HG03066 (cell line): ENCODE data around the gene MARCHF2.

Experiments
- ATAC-seq: cut with Tn5 transposase; IDR thresholded peaks from one replicate; pipeline ENCODE4 v1.9.1; 2021; ENCODE audit warnings: low read depth; ENCODE audit not compliant: unreplicated experiment

The MARCHF2 gene

DNA sequence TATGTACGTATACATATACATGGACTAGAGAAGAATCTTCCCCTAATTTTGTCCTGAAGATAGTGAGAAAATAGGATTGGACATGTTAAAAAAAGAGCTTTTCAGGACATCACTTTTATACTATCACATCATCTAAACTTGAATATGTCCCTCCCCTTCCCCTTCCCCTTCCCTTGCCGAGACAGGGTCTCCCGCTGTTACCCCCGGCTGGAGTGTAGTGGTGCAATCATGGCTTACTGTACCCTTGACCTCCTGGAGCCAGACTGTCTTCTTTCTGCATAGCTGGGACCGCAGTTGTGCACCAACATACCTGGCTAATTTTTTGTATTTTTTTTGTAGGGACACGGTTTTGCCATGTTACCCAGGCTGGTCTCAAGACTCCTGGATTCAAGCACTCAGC lies 38.3 kb downstream of the MARCHF2 start:
- ATAC-seq: no peak

- no peak for ATAC-seq
Measured at GRCh38 chr19:8451885-8452284, 38.8 kb downstream of the MARCHF2 start.

- no peak for ATAC-seq
Measured at GRCh38 chr19:8452446-8453123, 39.5 kb downstream of the MARCHF2 start.

GRCh38 chr19:8453616-8454015 lies 40.5 kb downstream of the MARCHF2 start:
- no peak for ATAC-seq

DNA sequence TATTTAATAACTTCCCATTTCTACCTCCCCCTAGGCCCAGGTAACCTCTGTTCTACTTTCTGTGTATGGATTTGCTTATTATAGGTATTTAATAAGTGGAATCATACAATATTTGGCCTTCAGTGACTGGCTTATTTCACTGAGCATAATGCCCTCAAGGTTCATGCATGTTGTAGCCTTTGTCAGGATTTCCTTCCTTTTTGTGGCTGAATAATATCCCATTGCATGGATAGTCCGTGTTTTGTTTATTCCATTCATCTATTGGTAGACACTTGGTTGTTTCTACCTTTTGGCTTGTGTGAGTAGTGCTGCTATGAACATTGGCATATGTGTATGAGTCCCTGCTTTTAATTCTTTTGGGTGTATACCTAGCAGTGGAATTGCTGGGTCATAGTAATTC lies 41.1 kb downstream of the MARCHF2 start:
- ATAC-seq: no peak

DNA sequence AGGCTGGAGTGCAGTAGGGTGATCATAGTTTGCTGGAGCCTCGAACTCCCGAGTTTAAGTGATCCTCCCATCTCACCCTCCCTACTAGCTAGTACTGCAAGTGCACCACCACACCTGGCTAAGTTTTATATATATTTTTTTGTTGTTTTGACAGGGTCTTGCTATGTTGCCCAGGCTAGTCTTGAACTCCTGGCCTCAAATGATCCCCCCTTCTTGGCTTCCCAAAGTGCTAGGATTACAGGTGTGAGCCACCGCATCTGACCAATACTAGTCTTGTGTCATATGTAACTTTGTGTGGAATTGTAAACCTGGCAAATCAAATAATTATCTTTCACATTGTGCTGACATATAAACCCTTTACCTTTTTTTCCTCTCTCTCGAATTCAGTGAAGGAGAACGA lies 41.9 kb downstream of the MARCHF2 start:
- ATAC-seq: no peak

DNA sequence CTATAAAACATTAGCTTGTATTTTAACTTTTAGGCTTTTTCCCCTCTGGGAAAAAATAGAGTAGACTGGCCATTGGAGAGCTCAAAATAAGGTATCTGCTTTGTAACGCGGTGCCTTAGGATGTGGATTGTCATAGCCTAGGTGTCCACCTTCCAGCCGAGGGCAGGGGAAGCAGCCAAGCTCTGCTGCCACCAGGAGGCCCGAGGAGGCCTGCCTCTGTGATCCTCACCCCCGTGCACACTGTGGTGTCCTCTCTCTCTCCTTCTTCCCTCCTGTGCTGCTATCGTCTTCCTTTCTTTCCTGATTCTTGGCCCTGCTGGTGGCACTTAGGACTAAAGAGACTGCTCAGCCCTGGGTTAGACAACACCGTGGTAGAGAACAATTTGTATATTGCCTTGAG lies 43.0 kb downstream of the MARCHF2 start:
- no peak for ATAC-seq

DNA sequence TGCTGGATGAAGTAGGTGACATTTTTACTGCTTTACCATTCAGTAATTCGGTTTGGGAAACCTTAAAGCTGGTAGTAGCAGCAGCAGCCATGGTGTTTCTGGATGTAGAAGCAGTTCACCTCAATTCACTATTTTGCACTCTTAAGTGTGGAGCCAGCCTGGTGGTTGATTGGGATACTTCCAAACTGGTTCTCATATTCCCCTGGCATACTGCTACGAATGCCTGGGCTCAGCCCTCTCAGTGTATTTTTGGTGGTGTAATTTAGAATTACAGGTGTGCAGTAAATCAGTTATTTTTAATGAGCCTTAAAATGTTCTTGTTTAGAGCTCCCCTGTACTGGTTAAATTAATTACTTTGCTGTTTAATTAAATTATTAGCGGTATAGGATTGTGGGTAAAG lies 44.1 kb downstream of the MARCHF2 start:
- no peak for ATAC-seq

DNA sequence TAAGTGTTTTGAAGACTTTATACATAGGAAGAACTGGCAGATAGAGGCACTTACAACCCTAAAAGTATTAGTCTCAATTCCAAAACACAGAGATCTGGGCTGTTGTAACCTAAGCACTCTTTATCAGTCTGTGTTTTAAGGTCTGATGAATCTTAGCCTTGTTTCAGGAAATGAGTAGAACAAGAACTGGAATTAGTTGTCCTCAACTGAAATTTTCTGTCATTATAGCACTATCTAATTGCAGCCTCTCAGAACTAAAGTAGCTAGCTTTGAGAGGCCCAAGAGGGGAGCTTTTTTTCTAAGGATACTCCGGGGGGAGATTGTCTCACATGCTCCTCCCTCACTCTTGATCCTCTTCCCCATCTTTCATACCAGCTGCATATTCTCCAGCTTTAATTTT lies 44.7 kb downstream of the MARCHF2 start:
- ATAC-seq: no peak

DNA sequence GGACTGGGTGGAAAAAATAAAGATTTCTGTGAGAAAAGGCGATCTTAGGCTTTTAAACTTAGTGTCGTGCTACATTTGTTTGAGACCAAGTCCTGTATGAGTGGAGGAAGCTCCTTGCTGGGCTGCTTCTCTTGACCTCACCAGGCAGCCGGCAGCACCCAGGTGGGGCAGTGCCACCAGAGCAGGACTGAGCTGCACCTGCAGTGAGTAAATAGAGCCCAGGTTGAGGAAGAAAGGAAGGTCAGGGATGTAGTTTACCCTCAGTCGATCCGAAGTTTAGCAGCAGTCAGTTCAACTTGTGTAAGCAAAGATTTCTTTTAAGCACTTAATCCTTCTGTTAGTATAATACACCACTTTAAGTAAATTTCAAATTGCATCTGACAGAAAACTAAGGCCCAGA lies 45.3 kb downstream of the MARCHF2 start:
- no peak for ATAC-seq

- no peak for ATAC-seq
Measured at GRCh38 chr19:8459095-8459494, 46.0 kb downstream of the MARCHF2 start.

DNA sequence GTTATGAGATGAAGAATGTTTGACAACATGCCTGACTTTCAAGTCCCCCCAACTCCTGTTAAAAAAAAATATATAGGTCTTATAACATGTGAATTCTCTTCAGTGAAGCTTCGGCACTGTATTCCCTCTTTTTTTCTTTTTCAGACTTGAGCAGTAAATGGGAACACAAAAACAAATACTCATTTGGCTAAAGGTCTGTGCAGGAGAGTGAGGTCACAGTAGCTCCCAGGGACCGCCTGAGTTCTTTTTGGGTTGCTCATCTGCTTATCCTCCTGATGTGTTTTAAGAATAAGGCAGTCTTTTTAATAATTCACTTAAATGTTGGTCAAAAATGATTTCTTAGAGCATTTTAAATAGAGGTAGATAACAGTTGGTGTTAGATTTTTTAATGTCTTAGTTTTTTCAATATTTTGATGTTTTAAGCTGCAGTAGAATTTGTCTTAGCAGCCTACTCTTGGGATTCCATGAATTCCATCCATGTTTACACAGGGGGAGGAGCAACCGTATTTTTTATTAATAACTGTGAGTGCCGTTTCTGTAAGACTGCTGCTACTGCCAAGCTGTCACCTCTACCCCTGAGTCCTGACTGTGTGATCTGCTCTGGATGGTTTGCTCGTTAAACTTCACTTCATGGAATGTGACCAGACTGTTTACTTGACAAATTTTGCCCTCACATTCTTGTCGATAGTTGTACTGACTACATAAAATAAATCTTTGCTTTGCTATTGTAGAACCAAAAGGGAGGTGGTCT lies 46.6 kb downstream of the MARCHF2 start:
- ATAC-seq: no peak

DNA sequence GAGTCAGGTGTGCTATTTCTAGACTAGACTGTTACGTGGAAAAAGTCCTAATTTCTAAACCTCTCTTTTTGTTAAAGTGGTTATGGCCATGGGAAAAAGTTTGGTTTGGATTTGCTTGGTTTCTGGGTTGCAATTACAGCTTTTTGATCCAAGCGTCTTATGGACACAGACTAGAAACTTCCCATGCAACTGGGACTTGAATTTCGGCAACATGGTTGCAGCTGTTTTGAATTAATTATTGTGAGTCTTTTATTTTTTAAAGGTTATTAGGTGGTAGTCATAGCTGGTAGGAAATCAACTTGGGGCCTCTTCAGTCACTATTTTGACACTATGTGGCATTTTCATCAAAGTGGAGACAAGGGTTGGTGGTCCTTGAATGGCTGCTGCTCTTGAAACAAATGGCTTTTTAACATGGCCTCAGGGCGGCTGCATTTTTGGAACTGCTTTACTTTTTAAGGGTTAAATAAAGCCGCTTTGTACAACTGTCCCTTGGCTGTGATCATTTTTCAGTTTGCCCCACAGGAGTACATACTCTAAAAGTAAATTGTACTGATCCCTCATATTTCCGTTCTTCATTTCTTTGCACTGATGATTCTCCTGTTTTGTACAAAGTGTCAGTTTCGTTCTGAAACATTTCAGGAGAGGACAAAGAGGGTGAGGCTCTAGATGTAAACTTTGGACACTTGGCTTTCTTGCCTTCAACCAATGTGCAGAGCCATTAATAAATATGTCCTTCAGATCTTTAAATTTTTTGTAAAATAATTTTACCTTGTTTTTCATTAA lies 47.6 kb downstream of the MARCHF2 start:
- ATAC-seq: no peak

DNA sequence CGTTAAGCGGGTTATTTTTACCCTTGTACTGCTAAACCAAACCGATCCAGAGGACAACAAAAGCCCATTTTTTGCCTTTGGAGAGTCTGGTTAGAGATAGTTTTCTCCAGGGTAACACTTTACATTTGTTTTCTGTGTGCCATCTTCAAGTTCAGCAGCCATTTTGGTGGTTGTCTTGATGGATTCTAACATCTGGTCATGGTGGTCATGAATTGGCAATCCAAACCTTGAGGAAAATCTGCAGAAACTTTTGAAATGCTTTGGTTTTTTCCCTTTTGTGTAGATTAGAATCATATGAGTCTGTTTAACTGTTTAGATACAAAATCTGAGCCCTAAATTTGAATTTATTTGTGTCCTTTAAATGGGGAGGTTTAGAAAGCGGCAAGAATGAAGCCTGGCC lies 48.3 kb downstream of the MARCHF2 start:
- ATAC-seq: no peak

DNA sequence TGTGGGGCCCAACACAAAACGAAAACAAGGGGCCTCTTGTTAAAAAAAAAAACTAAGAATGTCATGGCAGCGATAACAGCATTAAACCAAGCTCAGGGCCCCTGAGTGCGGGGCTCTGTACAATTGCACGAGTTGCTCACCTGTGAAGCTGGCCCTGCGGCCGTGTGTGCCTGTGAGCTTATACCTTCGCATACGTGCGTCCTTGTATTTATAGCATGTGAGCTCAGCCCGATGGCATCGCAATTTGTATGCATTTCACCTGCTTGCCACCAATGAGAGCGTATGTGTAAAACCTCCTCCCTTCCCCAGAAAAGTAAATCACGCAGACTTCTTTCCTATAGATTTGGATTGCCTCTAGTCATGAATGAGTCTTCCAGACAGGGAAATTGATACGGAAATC lies 48.8 kb downstream of the MARCHF2 start:
- no peak for ATAC-seq

DNA sequence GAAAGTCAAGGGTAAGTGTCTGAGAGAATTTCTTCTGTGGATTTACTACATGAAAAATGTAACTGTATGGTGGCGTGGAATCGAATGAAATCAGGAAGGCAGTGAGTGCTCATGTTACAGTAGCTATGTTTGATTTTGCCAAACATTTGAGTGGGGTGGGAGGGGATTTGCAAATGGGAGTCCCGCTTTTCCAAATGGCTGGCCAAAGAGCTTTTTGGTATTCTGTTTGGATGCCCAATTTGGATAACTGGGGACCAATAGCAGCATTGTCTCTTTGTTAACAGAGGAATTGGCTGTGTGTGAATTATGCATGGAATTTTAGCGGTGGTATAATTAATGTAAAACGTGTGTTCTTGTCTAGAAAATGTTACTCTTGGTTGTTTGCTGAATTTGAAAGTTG lies 49.5 kb downstream of the MARCHF2 start:
- ATAC-seq: no peak

DNA sequence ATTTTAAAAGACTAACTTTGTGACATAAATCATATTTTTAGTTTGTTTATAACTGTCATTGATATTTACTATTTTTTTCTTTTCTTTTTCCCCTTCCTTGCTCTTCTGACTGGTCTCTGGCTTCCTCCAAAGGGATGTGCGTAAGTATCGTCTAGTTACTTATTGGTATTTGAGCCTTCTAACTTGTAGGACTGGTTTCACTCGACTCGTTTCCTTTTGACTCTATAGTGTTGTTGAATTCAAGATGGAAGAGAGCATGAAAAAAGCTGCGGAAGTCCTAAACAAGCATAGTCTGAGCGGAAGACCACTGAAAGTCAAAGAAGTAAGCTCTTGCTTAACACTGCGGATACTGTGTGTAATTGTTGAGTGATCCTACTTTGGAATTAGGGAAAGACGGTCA lies 50.3 kb downstream of the MARCHF2 start:
- no peak for ATAC-seq

DNA sequence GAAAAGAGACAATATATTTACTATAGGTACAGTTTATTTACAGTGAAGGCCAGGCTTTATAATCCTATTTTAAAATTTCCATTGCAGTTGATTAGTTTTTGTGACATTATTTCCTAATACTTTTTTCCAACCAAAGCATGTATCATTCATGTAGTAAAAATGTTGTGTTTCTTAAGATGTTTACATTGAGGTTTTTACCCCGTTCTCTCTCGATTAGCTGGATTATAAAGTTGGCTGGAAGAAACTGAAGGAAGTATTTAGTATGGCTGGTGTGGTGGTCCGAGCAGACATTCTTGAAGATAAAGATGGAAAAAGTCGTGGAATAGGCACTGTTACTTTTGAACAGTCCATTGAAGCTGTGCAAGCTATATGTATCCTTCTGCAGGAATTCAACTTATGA lies 52.9 kb downstream of the MARCHF2 start:
- ATAC-seq: no peak

GRCh38 chr19:8468124-8468523 lies 55.0 kb downstream of the MARCHF2 start:
- ATAC-seq: no peak

DNA sequence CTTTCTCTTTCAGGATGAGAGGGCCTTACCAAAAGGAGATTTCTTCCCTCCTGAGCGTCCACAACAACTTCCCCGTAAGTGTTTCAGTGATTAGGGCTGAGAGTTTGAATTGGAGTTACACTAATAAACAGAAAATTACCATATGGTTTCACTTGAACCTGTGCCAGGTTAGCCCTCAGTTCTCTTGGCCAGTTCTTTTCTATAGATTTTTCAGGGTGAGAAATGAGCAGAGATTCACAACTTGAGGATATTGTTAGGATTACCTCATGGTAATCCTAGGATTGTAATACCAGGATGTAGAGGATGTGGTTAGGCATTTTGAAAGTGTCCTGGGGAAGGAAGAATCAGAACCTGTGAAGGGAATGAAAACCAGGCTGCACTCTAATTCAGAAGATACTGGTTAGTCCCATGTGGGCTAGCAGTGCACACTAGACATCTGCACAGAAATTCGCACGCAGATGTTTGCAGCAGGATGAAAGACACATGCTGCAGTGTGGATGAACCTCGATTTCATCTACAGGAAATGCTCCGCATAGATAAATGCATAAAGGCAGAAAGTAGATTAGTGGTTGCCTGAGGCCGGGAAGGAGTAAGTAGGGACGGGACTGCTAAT lies 55.8 kb downstream of the MARCHF2 start:
- ATAC-seq: no peak
